ENCODE results near the gene SCN1A. TPM values are rescaled to one million over a fixed set of nuclear protein-coding genes. Genes with fewer than 3 reads are reported as not detected.

Gene SCN1A
- total and polyA plus RNA-seq, 10 of the 15 experiments (the other 5 are each of a cell fraction or from before 2014, with no cell fraction given), result not detected

- intact Hi-C loops (cut with micrococcal nuclease; ENCODE audit: unreplicated experiment), result no loop called here
- ChIA-PET RAD21 (ENCODE audit: unreplicated experiment) (no interaction called here), SMC1A (ENCODE audit: uncharacterized antibody, unreplicated experiment) (interaction anchor here (0.6 kb wide), 1 partner anchor 9 kb away, joined by 3 read pairs; no protein-coding TSS in a partner anchor), POLR2A (no interaction called here), CTCF (no interaction called here)
- Histone ChIP-seq H3K27ac (ENCODE audit: control insufficient read depth, insufficient read depth) (no peak overlapping the region), H3K27me3 (replicated peaks in 1 of 2; ENCODE audit: control insufficient read depth in 2 of 2, insufficient read depth in 2 of 2, low read length in 1 of 2) (no peaks in the 10 kb centered on the region), H3K9ac (ENCODE audit: control insufficient read depth, insufficient read depth, low read length) (no peak overlapping the region), H3K4me3 (no peak overlapping the region), H3K79me2 (ENCODE audit: control insufficient read depth, insufficient read depth, low read length) (no peaks in the 10 kb centered on the region), H2AFZ (ENCODE audit: control insufficient read depth, low read depth, low read length) (no peak overlapping the region), H3K4me2 (ENCODE audit: control insufficient read depth, insufficient read depth) (no peak overlapping the region), H4K20me1 (ENCODE audit: control insufficient read depth, insufficient read depth) (no peaks in the 10 kb centered on the region), H3K9me3 (replicated peaks; ENCODE audit: control insufficient read depth, insufficient read depth, low read length) (no peaks in the 10 kb centered on the region), H3K36me3 (ENCODE audit: control insufficient read depth in 2 of 2, insufficient read depth in 2 of 2, low read length in 1 of 2) (no peaks in the 10 kb centered on the region), H3K4me1 (ENCODE audit: control insufficient read depth, insufficient read depth, low read length) (no peaks in the 10 kb centered on the region)
- BruUV-seq (replicated peaks), result no TSS peak
- DNase-seq (ENCODE audit: low read depth, low spot score) (no peak), FAIRE-seq (no peak), ATAC-seq (no peak)
- no peak for TF ChIP-seq ZSCAN29 (IDR thresholded peaks at IDR 0.05)
- no peak for TF ChIP-seq IKZF1 (conservative IDR thresholded peaks at IDR 0.05)
- TF ChIP-seq JUNB (IDR thresholded peaks at IDR 0.05), result no peak
- TF ChIP-seq HDAC6 (IDR thresholded peaks at IDR 0.05; ENCODE audit: unreplicated experiment), result no peak
- TF ChIP-seq STAT3 (IDR thresholded peaks at IDR 0.05; ENCODE audit: low read depth, low read length), result no peak
- no peak for TF ChIP-seq RFX5 (IDR thresholded peaks at IDR 0.05; ENCODE audit: low read depth, low read length)
- TF ChIP-seq ZNF592 (IDR thresholded peaks at IDR 0.05), result no peak
- TF ChIP-seq EP300 (IDR thresholded peaks at IDR 0.05; ENCODE audit: borderline replicate concordance in 1 of 2, control insufficient read depth in 1 of 2, low read depth in 2 of 2, low read length in 2 of 2), result no peak
- TF ChIP-seq NRF1 (conservative IDR thresholded peaks at IDR 0.05; ENCODE audit: low read depth, low read length), result no peak
- TF ChIP-seq BCLAF1 (IDR thresholded peaks at IDR 0.05), result no peak
- TF ChIP-seq TBL1XR1 (IDR thresholded peaks at IDR 0.05; ENCODE audit: low read depth, low read length), result no peak
- in situ Hi-C loops (cut with MboI), result no loop called here
These were observed 137.0 kb downstream of the SCN1A start for GRCh38 chr2:165990846-165991245.

Data from GM12878 (cell line).